ENCODE results near the gene ZNF679.
"Not testable (repeated sequence)": the region's sequence is repeated elsewhere in the genome, so short reads cannot be mapped to it uniquely, and the experiment has no call there.

Gene ZNF679

DNA sequence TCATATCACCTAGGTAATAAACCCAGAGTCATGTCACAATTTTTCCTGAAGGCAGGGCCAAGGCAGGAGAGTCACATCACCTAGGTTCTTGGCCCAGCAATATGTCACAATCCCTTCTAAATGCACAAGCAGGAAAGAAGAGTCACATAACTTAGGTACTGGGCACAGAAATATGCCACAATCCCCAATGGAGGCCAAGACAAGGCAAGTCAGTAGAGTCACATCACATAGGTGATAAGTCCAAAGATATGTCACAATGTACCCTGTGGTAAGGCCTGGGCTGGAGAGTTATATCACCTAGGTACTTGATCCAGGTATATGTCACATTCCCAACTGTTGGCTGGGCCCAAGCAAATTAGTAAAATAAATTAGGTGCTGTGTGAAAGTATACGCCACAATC, at the start of gene ZNF679:
Gene ZNF679 (plus strand): TSS at position 301 of the 400 bp plus-strand sequence. CDS start 20,644 bp downstream, outside the sequence.
- not testable (repeated sequence) for DNase-seq (ENCODE audit: low spot score)

DNA sequence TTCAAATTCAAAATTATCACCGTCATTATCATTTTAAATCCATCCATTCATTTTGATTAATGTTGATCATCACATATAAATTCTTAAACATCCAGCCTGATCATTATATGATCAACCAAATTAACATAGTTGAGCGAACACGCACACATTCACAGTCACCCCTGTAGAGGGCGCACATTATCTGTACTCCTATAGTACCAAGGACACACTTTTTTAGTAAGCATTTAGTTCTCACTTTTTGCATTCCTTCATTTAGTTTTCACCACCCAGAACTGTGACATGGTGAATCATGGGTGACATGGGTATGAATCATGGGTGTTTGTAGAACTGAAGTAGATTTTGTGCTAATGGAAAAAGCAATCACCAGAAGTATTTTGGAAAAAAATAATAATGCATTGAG, 47.3 kb upstream of the ZNF679 start:
- no peak for DNase-seq (ENCODE audit: low spot score)

DNA sequence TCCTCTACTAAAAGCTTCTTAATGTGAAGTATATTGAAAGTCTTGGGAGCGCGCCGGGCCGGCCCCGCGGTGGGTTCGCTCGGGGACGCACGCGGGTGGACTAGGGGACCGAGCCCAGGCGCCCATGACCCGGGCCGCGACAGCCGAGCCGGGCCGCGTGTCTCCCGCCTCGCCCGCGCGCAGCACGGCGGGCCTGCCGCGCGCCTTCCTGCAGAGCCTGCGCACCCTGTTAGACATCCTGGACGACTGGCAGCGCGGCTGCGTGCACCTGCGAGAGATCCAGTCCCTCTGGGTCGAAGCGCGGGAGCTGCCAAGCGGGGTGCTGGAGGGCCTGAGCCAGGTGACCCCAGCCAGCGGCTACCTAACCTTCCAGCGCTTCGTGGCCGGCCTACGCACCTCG, 46.7 kb upstream of the ZNF679 start:
- DNase-seq (ENCODE audit: low spot score): no peak

DNA sequence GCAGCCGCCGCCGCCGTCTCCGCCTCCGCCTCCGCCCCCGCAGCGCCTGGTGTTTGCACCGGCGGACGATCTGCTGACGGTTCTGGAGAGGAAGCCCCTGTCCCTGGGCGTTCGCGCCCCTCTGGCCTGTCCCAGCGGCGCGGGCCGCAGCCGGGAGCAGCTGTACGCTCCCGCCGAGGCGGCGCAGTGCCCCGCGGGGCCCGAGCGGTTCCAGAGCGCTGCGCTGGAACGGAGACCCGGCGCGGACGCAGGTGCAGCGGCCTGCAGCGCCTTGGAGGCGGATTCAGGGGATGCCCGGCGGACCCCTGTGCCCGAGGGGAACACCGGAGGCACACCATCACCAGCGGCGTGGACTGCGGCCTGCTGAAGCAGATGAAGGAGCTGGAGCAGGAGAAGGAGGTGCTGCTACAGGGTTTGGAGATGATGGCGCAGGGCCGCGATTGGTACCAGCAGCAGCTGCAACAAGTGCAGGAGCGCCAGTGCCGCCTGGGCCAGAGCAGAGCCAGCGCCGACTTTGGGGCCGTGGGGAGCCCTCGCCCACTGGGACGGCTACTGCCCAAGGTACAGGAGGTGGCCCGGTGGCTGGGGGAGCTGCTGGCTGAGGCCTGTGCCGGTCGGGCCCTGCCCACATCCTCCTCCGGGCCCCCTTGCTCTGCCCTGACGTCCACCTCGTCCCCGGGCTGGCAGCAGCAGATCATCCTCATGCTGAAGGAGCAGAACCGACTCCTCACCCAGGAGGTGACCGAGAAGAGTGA, 46.1 kb upstream of the ZNF679 start:
- no peak for DNase-seq (ENCODE audit: low spot score)

DNA sequence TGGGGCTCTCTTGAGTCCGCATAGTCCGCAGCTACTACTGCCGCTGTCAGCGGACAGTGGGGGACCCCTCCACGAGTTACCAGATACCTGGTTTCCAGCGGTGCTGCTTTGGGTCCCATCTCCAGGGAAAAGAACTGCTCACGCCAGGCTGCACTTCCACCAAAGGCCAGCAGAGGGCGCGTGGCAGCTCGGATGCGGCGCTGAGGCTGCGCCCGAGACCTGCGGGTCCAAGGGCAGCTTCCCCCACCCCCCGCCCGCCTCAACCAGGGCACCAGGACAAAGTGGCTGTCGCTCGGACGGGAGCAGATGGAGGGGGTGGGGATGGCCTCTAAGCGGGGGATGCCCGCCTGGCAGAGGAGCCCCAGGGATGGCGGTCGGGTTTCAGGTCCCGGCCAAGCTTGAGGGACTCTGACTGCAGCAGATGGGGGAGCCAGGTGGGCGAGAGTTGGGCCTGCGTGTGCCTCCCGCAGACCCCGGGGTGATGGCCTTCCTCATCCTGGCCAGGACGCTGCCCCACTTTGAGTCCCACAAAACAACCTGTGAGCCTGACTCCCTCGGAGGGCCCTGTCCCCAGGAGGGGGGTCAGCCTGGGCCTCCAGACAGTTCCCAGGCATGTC, 45.0 kb upstream of the ZNF679 start:
- DNase-seq (ENCODE audit: low spot score): no peak

DNA sequence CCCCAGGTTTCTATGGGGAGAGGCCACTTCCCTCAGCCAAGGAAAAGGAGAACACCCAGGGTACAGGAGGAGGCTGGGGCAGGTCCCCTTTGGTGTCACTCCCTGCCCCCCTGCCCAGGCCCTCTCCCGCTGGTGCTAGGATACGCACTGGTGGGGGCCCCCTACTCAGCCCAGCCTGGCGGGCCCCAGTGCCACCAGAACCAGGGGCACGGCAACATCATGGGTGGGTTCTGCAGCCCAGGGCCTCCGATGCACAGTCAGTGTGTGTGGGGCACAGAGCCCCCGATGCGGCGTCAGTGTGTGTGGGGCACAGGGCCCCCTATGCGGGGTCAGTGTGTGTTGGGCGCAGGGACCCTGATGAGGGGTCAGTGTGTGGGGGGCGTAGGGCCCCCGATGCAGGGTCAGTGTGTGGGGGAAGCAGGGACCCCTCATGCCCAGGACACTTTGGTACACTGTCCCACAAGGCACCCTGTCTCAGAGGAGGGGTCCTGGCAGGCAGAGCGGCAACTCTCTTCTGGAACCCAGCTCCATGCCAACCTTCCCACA, 44.4 kb upstream of the ZNF679 start:
- DNase-seq (ENCODE audit: low spot score): no peak

DNA sequence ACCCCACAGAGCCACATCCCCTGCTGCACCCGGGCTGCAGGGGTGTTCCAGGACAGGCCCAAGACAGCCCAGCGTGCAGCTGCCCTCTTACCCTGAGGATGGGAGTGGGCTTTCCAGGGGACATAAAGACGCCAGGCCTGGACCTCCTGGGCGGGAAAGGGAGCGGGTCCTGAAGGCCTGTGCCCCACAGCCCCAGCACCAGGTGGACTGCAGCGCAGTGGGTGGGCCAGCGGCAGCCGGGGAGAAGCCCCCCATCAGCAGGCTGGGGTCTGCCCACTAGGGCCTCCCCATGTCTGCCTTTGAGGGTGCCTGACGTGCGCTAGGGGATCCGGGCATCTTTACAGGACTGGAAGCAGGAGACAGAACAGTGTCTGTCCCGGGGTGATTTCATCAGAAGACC, 43.9 kb upstream of the ZNF679 start:
- no peak for DNase-seq (ENCODE audit: low spot score)

DNA sequence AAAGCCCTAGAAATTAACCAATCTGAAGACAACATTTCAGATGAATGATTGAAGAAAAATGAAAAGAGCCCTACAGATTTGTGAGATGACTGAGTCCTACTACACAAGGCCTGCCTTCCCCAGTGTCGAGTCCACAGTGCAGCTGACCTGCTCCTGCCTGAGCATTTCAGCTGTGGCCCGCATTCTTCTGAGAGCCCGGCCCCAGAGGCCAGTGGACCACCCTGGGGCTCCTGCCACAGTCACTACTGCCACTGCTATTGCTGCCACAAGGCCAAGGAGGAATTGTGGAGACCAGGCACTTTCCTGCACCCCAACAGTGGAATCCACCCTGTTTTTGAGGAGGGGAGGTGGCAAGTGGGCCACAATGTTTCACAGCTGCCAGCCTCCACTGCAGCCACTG, 40.9 kb upstream of the ZNF679 start:
- DNase-seq (ENCODE audit: low spot score): no peak

DNA sequence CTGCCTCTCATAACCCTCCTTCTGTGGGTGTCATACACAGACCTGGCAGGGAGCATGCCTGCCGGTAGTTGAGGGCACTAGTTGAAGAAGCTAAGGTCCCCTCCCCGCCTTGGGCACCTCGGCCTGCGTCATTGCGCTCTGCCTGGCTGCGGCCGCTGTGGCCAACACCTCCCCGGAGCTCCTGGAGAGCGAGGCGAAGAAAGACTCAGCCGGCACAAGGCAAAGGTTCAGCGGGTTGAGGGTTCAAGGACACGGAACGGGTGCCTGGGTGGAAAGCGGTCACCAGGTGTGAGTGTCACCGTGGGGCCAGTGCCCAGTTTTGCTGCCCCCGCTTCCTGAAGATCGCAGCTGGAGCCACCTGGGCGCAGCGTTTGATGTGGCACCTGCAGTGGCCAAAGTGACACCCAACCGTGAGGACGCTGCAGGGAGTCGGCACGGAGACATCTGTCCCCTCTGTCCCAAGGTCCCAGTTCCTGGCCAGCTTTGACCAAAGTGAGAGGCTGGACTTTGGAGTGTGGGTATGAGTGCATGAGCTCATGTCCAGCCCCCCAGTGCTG, 36.0 kb upstream of the ZNF679 start:
- DNase-seq (ENCODE audit: low spot score): no peak

DNA sequence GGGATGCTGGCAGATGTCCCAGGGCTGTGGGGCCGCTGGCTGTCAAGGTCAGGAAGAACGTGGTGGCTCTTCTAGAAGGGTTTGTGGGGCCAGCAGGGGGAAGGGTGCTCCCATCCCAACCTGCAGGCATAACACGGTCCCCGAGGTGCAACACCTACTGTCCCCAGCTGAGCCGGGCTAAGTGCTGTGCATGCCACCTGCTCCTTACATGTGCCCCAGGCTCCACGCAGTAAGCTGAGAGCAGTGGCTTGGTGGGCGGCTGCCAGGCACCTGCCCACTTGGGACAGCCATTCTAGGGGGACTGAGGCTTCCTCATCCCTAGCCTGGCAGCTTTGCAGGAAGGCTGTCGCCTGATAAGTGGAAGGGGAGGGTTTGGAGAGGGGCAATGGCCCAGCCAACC, 35.5 kb upstream of the ZNF679 start:
- no peak for DNase-seq (ENCODE audit: low spot score)

DNA sequence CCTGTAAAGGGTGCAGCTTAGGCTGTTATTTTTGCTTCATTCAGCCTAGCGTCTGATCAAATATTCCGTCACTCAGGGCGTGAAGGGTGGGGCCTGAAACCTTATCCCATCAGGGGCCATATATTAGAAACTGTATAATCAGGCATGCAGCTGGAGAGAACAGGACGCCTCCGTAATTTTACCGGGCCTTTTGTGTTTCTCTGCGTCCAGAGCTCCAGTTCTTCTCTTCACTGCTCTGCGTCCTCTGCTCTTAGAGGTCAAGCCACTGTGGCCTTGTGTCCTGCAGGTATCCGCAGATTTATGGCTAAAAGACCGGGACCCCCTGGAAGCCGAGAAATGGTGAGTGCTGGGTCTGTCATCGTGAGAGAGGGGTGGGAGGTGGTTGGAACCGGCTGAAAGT, 21.4 kb upstream of the ZNF679 start, which contains the start of gene ZNF735:
Gene ZNF735 (plus strand): TSS at position 301 of the 400 bp plus-strand sequence. CDS start 0 bp downstream, at position 301.
- DNase-seq (ENCODE audit: low spot score): no peak

DNA sequence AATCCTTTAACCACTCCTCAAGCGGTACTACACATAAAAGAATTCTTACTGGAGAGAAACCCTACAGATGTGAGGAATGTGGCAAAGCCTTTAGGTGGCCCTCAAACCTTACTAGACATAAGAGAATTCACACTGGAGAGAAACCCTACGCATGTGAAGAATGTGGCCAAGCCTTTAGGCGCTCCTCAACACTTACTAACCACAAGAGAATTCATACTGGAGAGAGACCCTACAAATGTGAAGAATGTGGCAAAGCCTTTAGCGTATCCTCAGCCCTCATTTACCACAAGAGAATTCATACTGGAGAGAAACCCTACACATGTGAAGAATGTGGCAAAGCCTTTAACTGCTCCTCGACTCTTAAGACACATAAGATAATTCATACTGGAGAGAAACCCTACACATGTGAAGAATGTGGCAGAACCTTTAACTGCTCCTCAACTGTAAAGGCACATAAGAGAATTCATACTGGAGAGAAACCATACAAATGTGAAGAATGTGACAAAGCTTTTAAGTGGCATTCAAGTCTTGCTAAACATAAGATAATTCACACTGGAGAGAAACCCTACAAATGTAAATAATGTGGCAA, 8.5 kb upstream of the ZNF679 start:
- not testable (repeated sequence) for DNase-seq (ENCODE audit: low spot score)

DNA sequence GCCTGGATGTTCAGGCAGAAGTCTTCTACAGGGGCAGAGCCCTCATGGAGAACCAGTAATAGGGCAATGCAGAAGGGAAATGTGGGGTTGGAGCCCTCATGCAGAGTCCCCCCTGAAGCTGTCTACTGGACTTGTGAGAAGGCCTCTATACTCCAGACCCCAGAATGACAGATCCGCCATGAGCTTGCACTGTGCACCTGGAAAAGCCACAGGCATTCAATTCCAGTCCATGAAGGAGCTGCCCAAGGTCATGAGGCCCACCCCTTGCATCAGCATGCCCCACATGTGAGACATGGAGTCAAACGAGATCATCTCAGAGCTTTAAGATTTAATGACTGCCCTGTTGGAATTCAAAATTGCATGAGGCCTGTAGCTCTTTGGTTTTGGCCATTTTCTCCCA, 4.9 kb upstream of the ZNF679 start:
- no peak for DNase-seq (ENCODE audit: low spot score)

DNA sequence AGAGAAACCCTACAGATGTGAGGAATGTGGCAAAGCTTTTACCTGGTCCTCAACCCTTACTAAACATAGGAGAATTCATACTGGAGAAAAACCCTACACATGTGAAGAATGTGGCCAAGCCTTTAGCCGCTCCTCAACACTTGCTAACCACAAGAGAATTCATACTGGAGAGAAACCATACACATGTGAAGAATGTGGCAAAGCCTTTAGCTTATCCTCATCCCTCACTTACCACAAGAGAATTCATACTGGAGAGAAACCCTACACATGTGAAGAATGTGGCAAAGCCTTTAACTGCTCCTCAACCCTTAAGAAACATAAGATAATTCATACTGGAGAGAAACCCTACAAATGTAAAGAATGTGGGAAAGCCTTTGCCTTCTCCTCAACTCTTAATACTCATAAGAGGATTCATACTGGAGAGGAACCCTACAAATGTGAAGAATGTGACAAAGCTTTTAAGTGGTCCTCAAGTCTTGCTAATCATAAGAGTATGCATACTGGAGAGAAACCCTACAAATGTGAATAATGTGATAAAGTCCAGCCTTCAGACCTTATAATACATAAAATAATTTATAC, 38.2 kb downstream of the ZNF679 start:
- no peak for DNase-seq (ENCODE audit: low spot score)

DNA sequence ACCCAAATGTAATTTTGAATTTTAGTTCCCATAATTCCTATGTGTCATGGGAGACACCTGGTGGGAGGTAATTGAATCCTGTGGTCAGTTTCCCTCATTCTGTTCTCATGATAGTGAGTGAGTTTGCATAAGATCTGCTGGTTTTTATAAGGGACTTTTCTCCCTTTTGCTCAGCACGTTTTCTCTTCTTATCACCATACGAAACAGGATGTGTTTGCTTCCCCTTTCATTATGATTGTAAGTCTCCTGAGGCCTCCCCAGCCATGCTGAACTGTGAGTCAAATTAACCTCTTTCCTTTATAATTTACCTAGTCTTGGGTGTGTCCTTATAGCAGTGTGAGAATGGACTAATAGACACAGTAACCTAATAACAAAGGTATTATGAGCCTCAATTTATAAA, 49.4 kb downstream of the ZNF679 start:
- no peak for DNase-seq (ENCODE audit: low spot score)

DNA sequence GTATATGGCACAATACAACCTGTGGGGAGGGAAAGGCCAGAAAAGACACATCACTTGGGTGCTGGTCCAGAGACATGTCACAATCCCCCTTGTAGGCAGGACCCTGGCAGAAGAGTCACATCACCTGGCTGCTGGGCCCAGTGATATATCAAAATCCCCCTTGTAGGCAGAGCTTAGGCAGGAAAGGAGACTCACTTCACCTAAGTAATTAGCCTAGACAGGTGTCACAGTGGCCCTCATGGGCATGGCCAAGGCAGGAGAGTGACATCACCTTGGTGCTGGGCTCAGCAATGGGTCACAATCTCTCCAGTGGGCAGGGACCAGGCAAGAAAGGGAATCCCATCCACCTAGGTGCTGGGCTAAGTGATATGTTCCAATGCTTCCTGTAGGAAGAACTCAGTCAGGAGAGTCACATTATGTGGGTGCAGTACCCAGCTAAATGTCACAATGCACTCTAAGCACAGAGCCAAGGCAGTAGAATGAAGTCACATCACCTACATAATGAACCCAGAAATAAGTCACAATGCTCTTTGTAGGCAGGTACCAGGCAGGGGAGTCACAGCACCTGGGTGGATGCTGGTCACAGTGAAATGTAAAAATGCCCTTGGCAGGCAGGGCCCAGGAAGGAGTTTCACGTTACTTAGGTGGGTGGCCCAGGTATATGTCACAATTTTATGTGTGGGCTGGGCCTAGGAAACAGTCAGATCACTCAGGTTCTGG, 66.6 kb downstream of the ZNF679 start:
- no peak for DNase-seq (ENCODE audit: low spot score)

DNA sequence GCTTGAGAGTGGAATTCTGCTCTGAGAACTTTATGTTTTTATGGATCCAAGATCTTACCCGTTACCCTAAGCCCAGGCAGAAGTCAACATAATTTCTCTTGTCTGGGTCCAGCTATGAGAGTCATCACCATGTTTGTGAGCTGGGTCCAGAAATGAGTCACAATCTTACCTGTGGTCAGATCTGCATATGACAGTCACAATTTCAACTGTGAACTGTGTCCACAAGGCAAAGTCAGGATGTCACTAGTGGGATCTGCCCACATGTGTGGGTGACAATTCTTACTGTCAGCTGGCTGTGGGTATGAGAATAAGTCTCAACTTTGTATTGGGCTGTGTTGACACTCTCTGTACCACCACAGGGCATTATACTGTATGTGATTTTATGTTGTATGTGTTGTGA, 69.1 kb downstream of the ZNF679 start:
- DNase-seq (ENCODE audit: low spot score): not testable (repeated sequence)

DNA sequence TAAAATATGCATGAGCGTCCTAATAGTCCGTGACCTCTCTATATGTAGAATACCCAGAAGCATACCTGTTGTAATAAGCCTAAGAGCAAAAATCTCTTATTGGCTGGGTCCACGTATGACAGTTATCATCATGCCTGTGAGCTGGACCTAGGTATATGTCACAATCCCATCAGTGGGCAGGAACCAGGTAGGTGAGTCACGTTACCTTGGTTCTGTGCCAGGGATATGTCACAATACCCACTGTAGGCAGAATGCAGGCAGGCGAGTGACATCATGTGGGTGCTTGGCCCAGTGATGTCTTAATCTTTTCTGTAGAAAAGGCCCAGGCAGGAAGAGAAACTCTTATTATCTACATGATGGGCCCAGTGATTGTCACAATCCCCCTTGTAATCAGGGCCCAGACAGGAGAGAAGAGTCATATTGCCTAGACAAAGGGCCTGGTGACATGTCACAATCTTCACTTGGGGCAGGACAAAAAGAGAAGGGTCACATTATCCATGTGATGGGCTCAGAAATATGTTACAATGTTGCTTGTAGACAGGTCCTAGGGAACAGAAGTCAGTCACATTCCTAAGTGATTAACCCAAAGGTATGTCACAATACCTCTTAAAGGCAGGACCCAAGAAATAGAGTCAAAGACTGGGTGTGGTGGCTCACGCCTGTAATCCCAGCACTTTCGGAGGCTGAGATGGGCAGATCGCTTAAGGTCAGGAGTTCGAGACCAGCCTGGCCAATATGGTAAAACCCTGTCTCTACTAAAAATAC, 72.5 kb downstream of the ZNF679 start:
- DNase-seq (ENCODE audit: low spot score): no peak

DNA sequence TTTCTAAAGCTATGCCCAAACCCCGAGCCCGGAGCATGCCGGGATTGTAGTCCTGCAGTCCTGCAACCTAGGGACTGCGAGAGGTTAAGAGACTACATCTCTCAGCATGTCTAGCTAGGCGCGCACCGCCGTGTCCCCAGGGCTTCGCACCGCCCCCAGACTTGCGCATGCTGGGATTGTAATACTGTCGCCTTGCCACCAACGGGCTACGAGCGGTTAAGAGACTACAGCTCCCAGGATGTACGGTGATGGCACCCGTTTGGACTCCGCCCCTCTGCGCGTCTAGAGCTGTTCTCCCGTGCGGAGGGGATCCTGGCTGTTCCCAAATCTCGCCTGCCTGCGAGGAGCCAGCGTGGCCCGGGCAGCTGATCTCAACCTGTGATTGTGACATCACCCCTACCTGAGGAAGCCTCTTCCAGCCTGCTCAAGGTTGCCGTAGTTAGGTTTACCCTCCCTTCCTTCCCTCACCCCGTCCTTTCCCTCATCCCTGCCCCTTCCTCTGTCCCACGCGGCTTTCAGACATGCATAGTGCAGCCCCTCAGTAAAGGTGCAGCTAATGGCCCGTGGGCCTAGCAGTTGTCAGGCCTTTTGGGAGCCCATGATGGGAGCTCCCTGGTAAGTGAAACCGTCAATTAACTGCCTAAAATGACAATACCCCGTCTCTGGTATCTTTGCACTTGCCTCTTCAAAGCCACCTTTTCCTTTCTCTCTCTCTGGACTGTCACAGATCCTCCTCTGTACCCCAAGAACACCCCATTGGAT, 79.2 kb downstream of the ZNF679 start:
- no peak for DNase-seq (ENCODE audit: low spot score)

DNA sequence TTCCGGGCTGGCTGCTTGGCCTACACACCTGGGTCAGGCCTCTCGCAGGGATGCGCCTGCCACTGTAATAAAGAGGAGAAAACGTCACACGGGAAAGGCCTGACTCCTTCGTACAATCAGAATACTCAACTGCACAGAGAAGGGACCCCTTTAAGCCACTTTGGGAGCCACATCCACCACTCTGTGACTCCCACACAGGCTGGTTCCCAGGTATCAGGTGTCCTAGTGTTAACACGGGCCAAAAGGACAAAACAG, 79.7 kb downstream of the ZNF679 start:
- DNase-seq (ENCODE audit: low spot score): no peak

Measured in LoVo (cell line).